Hepatocyte (in vitro differentiated cells): ENCODE measurements around the gene RALGAPB. TPM values are rescaled to one million over a fixed set of nuclear protein-coding genes. Genes with fewer than 3 reads are reported as not detected.

ENCODE experiments used
- DNase-seq: peaks from one replicate; pipeline ENCODE4 v3.0.0-alpha.2; 2016; ENCODE audit warnings: low spot score
- H2AFZ ChIP-seq: fragments of 200-600 bp; sonication (generic); 2 replicates; pipeline ENCODE4 v1.6.0; 2016; ENCODE audit warnings: antibody characterized with exemption, mild to moderate bottlenecking
- H3K27ac ChIP-seq: fragments of 200-600 bp; sonication (generic); 2 replicates; pipeline ENCODE4 v1.5.1; 2016; ENCODE audit warnings: mild to moderate bottlenecking
- H3K27me3 ChIP-seq: fragments of 200-600 bp; sonication (generic); 2 replicates; pipeline ENCODE4 v1.6.1; 2016
- H3K36me3 ChIP-seq: fragments of 200-600 bp; sonication (generic); replicated peaks from 2 replicates; pipeline ENCODE4 v1.5.1; 2016; ENCODE audit warnings: low read depth; ENCODE audit not compliant: insufficient read depth
- H3K4me1 ChIP-seq: fragments of 200-600 bp; sonication (generic); 2 replicates; pipeline ENCODE4 v1.5.1; 2016; ENCODE audit warnings: mild to moderate bottlenecking, moderate library complexity; ENCODE audit not compliant: insufficient read depth
- H3K4me2 ChIP-seq: fragments of 200-600 bp; sonication (generic); 2 replicates; pipeline ENCODE4 v1.6.0; 2016
- H3K4me3 ChIP-seq: fragments of 200-600 bp; sonication (generic); 2 replicates; pipeline ENCODE4 v1.5.1; 2016; ENCODE audit warnings: mild to moderate bottlenecking
- H3K79me2 ChIP-seq: fragments of 200-600 bp; sonication (generic); 2 replicates; pipeline ENCODE4 v1.6.0; 2017; ENCODE audit warnings: mild to moderate bottlenecking
- H3K9me2 ChIP-seq: fragments of 200-600 bp; sonication (generic); replicated peaks from 2 replicates; pipeline ENCODE4 v1.6.0; 2017; ENCODE audit warnings: mild to moderate bottlenecking; ENCODE audit not compliant: insufficient read depth
- H3K9me3 ChIP-seq: fragments of 200-600 bp; sonication (generic); 2 replicates; pipeline ENCODE4 v1.5.1; 2016; ENCODE audit warnings: low read depth, mild to moderate bottlenecking
- H4K20me1 ChIP-seq: fragments of 200-600 bp; sonication (generic); 2 replicates; pipeline ENCODE4 v1.6.0; 2016; ENCODE audit warnings: mild to moderate bottlenecking; ENCODE audit not compliant: insufficient read depth, poor library complexity, severe bottlenecking
- EZH2 ChIP-seq: fragments of 200-600 bp; sonication (generic); IDR thresholded peaks from 2 replicates; pipeline ENCODE4 v1.6.1; 2016; ENCODE audit warnings: antibody characterized with exemption, mild to moderate bottlenecking, borderline replicate concordance
- EZH2phosphoT487 ChIP-seq: fragments of 200-600 bp; sonication (generic); IDR thresholded peaks from one replicate; pipeline ENCODE4 v1.6.1; 2018; ENCODE audit warnings: antibody characterized with exemption, mild to moderate bottlenecking, low read depth, moderate library complexity; ENCODE audit not compliant: unreplicated experiment, severe bottlenecking
- WGBS: methylation state at CpG from one replicate; pipeline ENCODE4 v1.1.6; 2016; ENCODE audit warnings: low lambda C conversion rate; ENCODE audit errors: missing lambda C conversion rate; 5-methylcytosine and 5-hydroxymethylcytosine counted together
- polyA plus RNA-seq: library from polyadenylated mRNA; unstranded; fragments of >200 nt; fragmentation: Nextera tagmentation; extraction: Ambion mirVana; gene quantifications from 2 replicates; pipeline ENCODE4 v1.2.1, GENCODE V29; 2016
- total RNA-seq: library from RNA; depleted of rRNA; stranded (reverse); fragments of >200 nt; gene quantifications from 2 replicates; pipeline ENCODE4 v1.2.3, GENCODE V29; 2014
- TF ChIP-seq, protein P1 (sequence below): fragments of 200-600 bp; sonication (generic); IDR thresholded peaks from 2 replicates; pipeline ENCODE4 v1.5.1; 2016; ENCODE audit warnings: antibody characterized with exemption, mild to moderate bottlenecking; ENCODE audit not compliant: poor library complexity

RALGAPB gene
- total and polyA plus RNA-seq, 2 experiments from 2014 or later, result 7.7 to 31.8 TPM

DNA sequence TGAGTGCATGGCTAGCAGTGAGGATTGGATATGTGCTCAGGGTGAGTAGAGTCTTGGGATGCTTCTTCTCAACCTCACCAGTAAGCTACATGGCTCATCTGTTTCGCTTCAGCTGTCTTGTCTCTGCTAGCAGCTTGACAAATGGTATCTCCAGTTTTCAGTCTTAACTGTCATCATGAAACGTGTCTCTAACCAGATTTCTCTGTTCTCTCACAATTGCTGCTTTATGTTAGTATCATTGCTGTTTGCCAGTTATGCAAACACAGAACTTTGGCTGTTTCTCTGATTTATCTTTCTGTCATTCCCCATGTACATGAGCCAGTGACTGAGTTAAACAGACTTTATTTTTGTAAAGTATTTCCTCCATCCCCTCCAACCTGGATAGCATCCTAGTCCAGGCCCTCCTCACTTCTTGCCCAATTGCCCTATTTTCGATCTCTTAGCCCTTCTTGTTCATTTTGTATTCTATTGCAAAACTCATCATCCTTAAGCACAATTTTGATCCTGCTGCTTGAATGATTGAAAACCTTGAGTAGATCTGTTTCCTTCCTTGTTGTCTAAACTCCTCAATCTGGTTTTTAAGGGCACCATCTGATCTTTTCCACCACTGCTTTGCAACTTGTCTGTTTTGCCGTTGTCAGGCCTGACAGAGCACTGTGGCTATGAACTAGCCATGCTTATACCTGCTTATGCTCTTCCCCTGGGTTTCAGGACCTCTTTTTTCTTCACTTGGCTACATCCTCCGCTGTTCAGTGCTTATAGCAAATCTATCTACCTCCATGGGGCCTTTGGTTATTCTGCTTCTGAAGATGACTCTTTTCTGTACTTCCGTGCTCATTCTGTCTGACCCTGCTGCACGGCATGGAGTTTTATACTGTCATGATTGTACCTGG is 70.6 kb downstream of the RALGAPB start:
- Histone ChIP-seq H3K4me3 (no peak overlapping the region), H3K4me2 (no peak overlapping the region), H3K9me2 (no peaks in the 10 kb centered on the region), H4K20me1 (no peaks in the 10 kb centered on the region), H2AFZ (no peak overlapping the region), H3K27ac (no peak overlapping the region), H3K4me1 (no peaks in the 10 kb centered on the region), H3K27me3 (no peaks in the 10 kb centered on the region), H3K9me3 (no peaks in the 10 kb centered on the region), H3K79me2 (no peaks in the 10 kb centered on the region), H3K36me3 (peaks cover 6% of the 10 kb centered on the region)
- WGBS, result 87% methylated on average over 7 of the region's 7 CpGs
- TF ChIP-seq, protein P1, sequence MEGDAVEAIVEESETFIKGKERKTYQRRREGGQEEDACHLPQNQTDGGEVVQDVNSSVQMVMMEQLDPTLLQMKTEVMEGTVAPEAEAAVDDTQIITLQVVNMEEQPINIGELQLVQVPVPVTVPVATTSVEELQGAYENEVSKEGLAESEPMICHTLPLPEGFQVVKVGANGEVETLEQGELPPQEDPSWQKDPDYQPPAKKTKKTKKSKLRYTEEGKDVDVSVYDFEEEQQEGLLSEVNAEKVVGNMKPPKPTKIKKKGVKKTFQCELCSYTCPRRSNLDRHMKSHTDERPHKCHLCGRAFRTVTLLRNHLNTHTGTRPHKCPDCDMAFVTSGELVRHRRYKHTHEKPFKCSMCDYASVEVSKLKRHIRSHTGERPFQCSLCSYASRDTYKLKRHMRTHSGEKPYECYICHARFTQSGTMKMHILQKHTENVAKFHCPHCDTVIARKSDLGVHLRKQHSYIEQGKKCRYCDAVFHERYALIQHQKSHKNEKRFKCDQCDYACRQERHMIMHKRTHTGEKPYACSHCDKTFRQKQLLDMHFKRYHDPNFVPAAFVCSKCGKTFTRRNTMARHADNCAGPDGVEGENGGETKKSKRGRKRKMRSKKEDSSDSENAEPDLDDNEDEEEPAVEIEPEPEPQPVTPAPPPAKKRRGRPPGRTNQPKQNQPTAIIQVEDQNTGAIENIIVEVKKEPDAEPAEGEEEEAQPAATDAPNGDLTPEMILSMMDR, result no peak
- TF ChIP-seq EZH2phosphoT487 (no peak), EZH2 (no peak)
- DNase-seq, result no peak

DNA sequence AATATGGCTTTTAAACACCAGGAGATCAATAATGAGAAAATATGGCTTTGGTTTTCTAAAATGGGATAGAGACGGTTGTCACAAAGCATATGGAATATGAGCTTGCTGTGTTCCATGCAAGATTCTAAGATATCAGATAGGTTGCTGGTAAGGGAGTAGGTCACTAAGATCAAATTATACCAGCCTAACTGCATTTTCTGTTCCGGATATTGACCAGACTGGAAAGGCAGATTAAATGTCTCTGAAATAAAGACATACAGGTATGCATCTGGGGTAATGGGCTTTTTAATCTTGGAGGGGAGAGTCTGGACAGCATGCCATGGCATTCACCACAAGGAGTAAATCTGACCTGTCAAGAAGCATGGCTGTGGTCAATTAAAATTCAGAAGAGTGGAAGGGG is 73.1 kb downstream of the RALGAPB start:
- Histone ChIP-seq H2AFZ (no peak overlapping the region), H3K27me3 (no peaks in the 10 kb centered on the region), H3K9me3 (no peaks in the 10 kb centered on the region), H3K36me3 (peaks cover 6% of the 10 kb centered on the region), H3K4me1 (no peaks in the 10 kb centered on the region), H3K27ac (no peak overlapping the region), H3K79me2 (no peaks in the 10 kb centered on the region), H3K4me3 (no peak overlapping the region), H4K20me1 (no peaks in the 10 kb centered on the region), H3K4me2 (no peak overlapping the region), H3K9me2 (no peaks in the 10 kb centered on the region)
- WGBS, result 97% methylated on average over 2 of the region's 2 CpGs
- TF ChIP-seq EZH2phosphoT487 (no peak), EZH2 (no peak)
- TF ChIP-seq, protein P1, result no peak
- DNase-seq, result no peak

GRCh38 chr20:38547288-38548085 is 74.8 kb downstream of the RALGAPB start:
- Histone ChIP-seq H4K20me1 (no peaks in the 10 kb centered on the region), H3K4me2 (no peak overlapping the region), H3K27ac (no peak overlapping the region), H3K4me1 (no peaks in the 10 kb centered on the region), H2AFZ (no peak overlapping the region), H3K4me3 (no peak overlapping the region), H3K9me3 (no peaks in the 10 kb centered on the region), H3K36me3 (no peaks in the 10 kb centered on the region), H3K27me3 (no peaks in the 10 kb centered on the region), H3K9me2 (no peaks in the 10 kb centered on the region), H3K79me2 (no peaks in the 10 kb centered on the region)
- DNase-seq, result no peak
- 97% methylated on average over 3 of the region's 3 CpGs for WGBS
- TF ChIP-seq EZH2 (no peak), EZH2phosphoT487 (no peak)
- TF ChIP-seq, protein P1, result no peak
